HTR-8/SVneo (cell line): ENCODE measurements around the gene STXBP5L.
"Not testable (repeated sequence)": the region's sequence is repeated elsewhere in the genome, so short reads cannot be mapped to it uniquely, and the experiment has no call there.

Experiments
- DNase-seq: peaks from one replicate; pipeline ENCODE4 v3.0.0; 2011; ENCODE audit warnings: low spot score, mixed read lengths; ENCODE audit not compliant: insufficient read length
- FAIRE-seq: peaks from 2 replicates; lab custom pipeline; 2011; peaks lifted over from hg19 to GRCh38; lab: Jason Lieb, UNC

Gene STXBP5L

GRCh38 chr3:121190626-121191025 lies 282.6 kb downstream of the STXBP5L start:
- not testable (repeated sequence) for DNase-seq, FAIRE-seq

GRCh38 chr3:121202573-121202972 lies 294.6 kb downstream of the STXBP5L start:
- FAIRE-seq: no peak
- no peak for DNase-seq

DNA sequence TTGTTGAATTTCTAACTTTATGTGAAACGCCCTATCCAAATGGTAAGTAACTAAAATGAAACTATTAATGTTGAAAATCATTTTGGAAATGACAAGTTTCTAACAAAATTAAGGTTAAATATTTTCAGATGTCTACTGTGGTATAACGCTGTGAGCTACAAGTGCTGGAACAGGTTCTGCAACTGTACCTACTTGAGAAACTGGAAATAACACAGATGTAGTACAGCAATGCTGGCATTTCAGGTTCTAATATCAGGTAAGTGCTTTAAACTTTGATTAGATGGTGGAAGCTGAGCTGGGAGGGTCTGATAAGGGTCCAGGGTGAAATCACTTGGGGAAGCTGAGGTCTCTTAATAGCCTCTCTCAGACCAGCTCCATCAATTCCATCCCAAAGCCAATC lies 315.1 kb downstream of the STXBP5L start:
- DNase-seq (no peak), FAIRE-seq (no peak)

DNA sequence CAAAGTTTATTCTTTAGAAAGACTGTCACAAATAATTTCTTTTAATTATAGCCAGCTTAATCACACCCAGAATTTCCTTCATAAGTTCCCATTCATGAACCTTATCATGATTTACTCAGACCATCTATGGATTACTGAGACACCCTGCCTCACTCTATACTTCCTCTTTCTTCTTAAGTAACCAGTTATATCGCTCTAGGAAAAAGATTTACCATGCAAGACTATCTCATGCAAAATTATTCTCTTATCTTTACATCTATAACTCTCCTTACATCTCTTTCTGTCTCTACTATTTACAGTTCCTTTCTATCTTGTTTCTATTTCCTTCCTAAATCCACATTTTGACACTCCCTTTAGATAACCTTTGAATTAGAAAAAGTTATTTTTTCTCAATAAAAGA lies 321.0 kb downstream of the STXBP5L start:
- FAIRE-seq (no peak), DNase-seq (no peak)

GRCh38 chr3:121230194-121230593 lies 322.2 kb downstream of the STXBP5L start:
- DNase-seq, FAIRE-seq: not testable (repeated sequence)

GRCh38 chr3:121231872-121232271 lies 323.9 kb downstream of the STXBP5L start:
- FAIRE-seq: no peak
- no peak for DNase-seq

DNA sequence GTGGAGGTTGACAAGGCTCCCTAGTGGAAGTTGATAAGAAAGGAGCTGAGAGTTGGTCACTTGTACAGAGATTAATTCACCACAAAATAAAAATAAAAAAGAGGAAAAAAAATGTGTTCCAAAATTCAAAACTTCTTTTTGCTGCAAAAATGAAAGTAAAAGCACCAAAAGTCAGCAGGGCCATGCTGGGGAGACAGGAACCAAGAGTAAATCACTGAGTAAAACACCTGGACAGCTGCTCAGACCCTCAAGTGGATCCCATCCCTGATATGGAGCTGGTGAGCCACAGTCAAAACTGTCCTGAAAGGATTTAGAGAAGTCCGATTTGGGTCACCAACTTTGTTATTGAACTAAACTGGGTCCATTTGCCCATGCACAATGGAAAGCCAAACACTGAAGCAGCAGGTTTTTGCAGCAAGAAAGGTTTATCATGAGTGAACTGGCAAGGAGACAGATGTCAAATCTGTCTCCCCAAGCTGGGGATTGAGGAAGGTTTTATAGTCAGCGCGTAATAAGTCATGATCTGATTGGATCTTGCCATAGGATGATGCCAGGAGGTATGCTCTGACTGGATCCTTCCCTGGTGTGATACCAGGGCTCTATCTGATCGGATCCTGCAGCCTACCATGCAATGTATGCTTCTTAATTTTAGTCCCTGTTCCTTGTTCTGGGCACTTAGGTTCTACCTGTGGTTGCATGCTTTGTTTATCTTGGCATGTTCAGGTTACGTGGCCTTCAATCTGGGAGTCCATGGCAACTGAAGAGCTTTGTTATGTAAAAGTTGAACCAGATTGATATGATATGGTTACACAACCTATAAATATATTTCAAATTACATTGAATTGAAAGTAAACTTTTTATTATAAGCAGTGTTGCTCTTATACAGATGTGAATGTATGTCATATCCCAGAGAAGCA lies 324.6 kb downstream of the STXBP5L start:
- FAIRE-seq (no peak), DNase-seq (no peak)

DNA sequence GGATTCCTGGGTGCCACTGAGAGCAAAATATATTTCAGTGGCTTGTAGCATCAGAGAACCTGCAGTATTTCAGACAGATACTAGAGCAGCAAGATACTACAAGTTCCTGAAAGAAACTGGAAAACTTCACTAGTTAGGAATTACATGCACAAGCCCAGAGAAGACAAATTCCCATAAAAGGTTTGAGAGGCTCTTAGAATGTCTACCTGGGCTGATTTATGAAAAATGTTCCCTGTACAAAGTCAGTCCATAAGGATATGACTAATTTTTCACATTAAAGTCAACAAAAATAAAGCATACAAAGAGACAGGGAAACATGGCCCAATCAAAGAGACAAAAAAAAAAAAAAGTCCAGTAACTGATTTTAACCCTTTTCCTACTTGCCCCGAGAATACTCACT lies 335.2 kb downstream of the STXBP5L start:
- no peak for FAIRE-seq
- no peak for DNase-seq

GRCh38 chr3:121252676-121253075 lies 344.7 kb downstream of the STXBP5L start:
- FAIRE-seq: no peak
- DNase-seq: no peak

DNA sequence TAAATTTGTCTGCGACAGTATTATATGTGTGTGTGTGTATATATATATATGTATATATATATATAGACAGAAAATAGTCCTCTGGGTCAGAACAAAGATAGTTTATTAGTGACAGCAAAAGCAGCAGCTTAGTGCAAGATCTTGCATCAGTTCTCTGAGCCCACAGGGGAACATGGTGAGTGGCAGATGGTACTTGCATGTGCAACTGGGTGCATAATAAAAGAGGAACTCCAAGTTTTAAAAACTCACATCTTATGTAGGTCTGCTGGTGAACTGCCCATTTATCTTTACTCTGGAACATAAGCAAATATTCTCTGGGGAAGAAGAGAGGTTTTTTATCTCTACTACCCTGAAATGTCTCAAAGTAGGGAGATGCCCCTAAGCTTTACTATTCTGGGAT lies 361.4 kb downstream of the STXBP5L start:
- no peak for DNase-seq
- FAIRE-seq: no peak

DNA sequence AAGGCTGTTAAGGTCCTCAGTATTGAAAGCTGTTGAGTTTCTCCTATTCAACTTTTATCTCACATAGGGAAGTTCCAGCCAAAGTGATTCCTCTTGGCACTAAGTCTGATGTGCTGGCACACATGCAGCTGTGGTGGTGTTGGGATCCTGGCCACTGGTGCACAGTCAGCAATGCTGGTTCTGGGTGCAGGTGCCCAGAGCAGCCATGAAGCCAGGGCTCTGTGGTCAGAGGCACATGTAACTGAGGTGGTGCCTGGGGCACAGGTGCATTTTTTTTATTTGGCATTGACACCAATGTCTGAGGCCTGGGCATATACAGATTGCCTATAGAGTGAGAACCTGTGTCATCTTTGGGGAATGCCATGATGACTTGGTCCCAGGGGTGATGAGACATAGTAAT lies 366.4 kb downstream of the STXBP5L start:
- no peak for DNase-seq
- FAIRE-seq: no peak

DNA sequence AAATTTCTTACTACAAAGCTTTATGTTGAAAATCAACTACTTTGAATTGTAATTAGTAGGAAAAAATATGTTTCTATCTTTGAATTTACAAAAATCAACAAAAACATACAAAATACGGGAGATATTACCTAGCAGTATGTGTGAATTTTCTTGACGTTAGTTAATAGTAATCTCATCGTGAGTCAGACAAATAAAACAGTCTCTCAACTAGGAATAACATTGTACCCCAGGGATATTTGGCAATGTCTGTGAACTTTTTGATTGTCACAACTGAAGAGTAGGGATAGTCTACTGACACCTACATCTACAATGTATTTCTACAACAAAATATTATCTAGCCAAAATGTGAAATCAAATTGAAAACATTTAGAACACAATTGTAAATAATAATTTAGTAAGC lies 387.4 kb downstream of the STXBP5L start:
- FAIRE-seq (no peak), DNase-seq (peak; percentile 10)

DNA sequence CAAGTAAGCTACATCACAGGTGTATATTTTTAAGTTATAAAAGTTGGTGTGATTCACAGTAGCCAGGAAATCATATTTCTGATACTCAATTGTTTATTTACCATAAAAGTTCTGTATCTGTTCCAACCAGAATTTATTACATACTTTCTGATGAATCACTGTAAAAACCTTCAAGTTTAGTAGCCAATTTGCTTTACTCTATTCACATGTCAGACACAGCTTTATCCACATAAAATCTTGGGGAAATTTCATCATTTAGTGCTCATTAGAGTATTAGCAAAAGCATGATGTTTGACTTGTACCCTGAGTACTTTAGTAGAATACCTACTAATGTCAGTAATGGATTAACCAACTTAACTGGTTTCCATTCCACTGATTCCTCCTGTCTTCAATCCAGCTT lies 388.0 kb downstream of the STXBP5L start:
- DNase-seq (peak; percentile 3), FAIRE-seq (no peak)

DNA sequence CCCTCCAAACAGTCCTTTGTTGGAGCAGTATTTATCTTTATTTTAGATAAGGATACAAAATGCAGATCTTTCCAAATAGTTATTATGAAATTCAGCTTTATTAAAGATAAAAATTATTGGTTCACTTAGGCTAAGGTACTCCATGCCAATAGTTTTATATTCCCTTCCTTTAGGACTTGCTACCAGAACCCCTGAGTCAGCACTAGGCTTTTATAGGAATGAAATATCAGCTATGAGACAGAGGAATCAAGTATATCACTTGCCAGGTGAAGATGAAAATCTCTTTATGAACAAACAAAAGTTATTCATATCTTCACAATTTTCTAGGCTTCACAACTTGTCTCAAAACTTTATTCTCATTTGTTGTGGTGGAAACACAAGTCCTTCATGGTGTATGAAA lies 416.3 kb downstream of the STXBP5L start:
- no peak for FAIRE-seq

DNA sequence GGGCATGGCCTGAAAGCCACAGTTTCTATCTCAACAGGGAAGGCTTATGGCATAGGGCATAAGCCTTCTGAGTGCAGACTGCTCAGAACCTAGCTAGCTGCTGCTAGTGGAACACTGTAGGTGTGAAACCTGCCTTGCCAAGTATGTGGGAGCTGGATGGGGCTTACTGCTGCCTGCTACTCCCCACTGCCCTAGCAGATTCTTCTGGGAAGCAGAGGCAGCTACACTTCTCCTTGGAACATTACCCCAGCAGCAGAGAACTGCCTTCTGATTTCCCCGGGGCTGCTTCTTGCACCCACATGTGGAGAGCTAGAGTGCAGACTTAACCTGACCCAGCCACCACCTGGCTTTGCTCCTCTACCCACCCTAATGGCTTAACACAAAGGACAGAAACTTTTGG lies 422.1 kb downstream of the STXBP5L start:
- no peak for FAIRE-seq
- DNase-seq: no peak

More for the DNA sequence above, 416.3 kb downstream of the STXBP5L start:
- no peak for DNase-seq

DNA sequence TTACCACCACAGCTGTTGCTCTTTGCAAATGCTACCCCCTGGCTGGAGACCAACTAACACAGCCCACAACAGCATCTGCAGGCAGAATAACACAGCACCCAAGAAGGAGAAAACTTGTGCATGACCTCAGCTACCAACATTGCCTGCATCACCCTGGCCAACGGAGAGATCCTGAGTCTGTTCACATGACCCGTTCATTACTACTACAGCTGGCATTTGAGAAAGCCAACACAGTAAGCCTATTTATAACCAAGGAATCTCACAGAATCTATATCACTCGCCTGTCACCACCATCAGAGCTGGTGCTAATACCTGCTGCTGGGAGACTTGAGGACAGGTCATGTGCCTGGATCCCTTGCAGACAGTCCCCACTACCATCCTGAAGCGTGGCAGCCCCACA lies 422.6 kb downstream of the STXBP5L start:
- no peak for FAIRE-seq
- DNase-seq: no peak

GRCh38 chr3:121355960-121356359 lies 448.0 kb downstream of the STXBP5L start:
- FAIRE-seq, DNase-seq: not testable (repeated sequence)

DNA sequence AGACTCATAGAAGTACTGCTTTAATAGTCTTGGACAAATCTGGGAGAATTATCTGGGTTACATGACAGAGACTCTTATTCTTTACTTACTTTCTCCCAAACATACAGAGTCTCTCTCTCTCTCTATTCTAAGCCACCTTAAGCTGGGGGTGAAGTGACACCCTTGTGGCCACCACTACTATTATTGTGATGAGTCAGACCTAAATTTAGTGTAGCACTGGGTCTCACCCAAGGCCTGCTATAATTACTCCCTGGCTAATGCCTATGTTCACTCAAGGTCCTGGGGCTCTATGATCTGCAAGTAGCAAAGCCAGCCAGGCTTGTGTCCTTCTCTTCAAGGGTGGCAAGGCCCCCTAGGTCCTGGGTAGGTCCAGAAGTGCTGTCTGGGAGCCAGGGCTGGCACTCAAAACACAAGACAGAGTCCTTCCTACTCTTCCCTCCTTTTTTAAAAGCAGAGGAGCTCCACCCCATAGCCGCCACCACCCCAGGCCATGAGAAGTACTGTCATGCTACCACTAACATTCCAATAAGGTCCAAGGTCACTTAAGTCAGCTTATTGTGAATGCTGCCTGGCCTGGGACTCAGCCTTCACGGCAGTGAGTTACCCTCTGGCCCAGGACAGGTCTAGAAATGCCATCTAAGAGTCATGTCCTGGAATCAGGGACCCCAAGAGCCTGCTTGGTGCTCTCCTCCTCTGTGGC lies 454.2 kb downstream of the STXBP5L start:
- FAIRE-seq (no peak), DNase-seq (no peak)

- FAIRE-seq, DNase-seq: not testable (repeated sequence)
Measured at GRCh38 chr3:121388308-121388707, 480.3 kb downstream of the STXBP5L start.

GRCh38 chr3:121395967-121396366 lies 488.0 kb downstream of the STXBP5L start:
- not testable (repeated sequence) for DNase-seq, FAIRE-seq

- DNase-seq, FAIRE-seq: not testable (repeated sequence)
Measured at GRCh38 chr3:121398051-121398450, 490.0 kb downstream of the STXBP5L start.
